GM19023 (cell line): ENCODE data around the gene PCYT2.
"Not testable (repeated sequence)": the region's sequence is repeated elsewhere in the genome, so short reads cannot be mapped to it uniquely, and the experiment has no call there.

ENCODE experiments used
- ATAC-seq: cut with Tn5 transposase; IDR thresholded peaks from one replicate; pipeline ENCODE4 v1.9.1; 2021; ENCODE audit warnings: mild to moderate bottlenecking, moderate library complexity; ENCODE audit not compliant: unreplicated experiment

The PCYT2 gene

GRCh38 chr17:81911277-81911961, at the start of gene PCYT2:
Gene PCYT2, minus strand, starts transcription at chr17:81911399. Its CDS starts 44 bp downstream, at chr17:81911355.
- ATAC-seq: peak; percentile 73

- ATAC-seq: no peak
These were observed 49.1 kb upstream of the PCYT2 start for GRCh38 chr17:81960130-81960958.

- peak; percentile 62 for ATAC-seq
These were observed 48.3 kb upstream of the PCYT2 start for GRCh38 chr17:81959362-81960129.

GRCh38 chr17:81958633-81959342, 47.6 kb upstream of the PCYT2 start:
- ATAC-seq: no peak

- no peak for ATAC-seq
These were observed 46.7 kb upstream of the PCYT2 start for GRCh38 chr17:81957691-81958432.

GRCh38 chr17:81956607-81957589, 45.7 kb upstream of the PCYT2 start:
- no peak for ATAC-seq

- ATAC-seq: no peak
These were observed 44.8 kb upstream of the PCYT2 start for GRCh38 chr17:81955756-81956544.

GRCh38 chr17:81955058-81955681, 44.0 kb upstream of the PCYT2 start:
- ATAC-seq: no peak

GRCh38 chr17:81954131-81955057, 43.2 kb upstream of the PCYT2 start:
- no peak for ATAC-seq

GRCh38 chr17:81953443-81953842, 42.2 kb upstream of the PCYT2 start:
- not testable (repeated sequence) for ATAC-seq

GRCh38 chr17:81952792-81953228, 41.6 kb upstream of the PCYT2 start:
- ATAC-seq: no peak

GRCh38 chr17:81951785-81952684, 40.8 kb upstream of the PCYT2 start:
- ATAC-seq: no peak

GRCh38 chr17:81950501-81950900, 39.3 kb upstream of the PCYT2 start:
- no peak for ATAC-seq

- no peak for ATAC-seq
These were observed 37.6 kb upstream of the PCYT2 start for GRCh38 chr17:81948635-81949378.

GRCh38 chr17:81947189-81947588, 36.0 kb upstream of the PCYT2 start, which contains the start of gene MYADML2:
Gene MYADML2, minus strand, starts transcription at chr17:81947233. Its CDS starts 5,492 bp downstream, at chr17:81941741.
- no peak for ATAC-seq
